Smooth muscle cell (in vitro differentiated cells): ENCODE measurements around the gene P4HA3. TPM values are rescaled to one million over a fixed set of nuclear protein-coding genes. Genes with fewer than 3 reads are reported as not detected.
A peak's percentile ranks its signal among the peaks of the same experiment; 100 is the strongest.

Experiments
- DNase-seq: peaks from one replicate; lab custom pipeline; 2025; ENCODE audit not compliant: unreplicated experiment; lab: John Stamatoyannopoulos, UW
- H2AFZ ChIP-seq: fragments of 200-600 bp; sonication (generic); 2 replicates; pipeline ENCODE4 v1.6.0; 2016; ENCODE audit warnings: antibody characterized with exemption, low read depth, mild to moderate bottlenecking
- H3F3A ChIP-seq: fragments of 200-600 bp; sonication (generic); 2 replicates; pipeline ENCODE4 v1.6.0; 2017; ENCODE audit warnings: antibody characterized with exemption, low read depth
- H3K27ac ChIP-seq: fragments of 200-600 bp; sonication (generic); 2 replicates; pipeline ENCODE4 v1.5.1; 2016; ENCODE audit warnings: low read depth, mild to moderate bottlenecking
- H3K27me3 ChIP-seq: fragments of 200-600 bp; sonication (generic); 2 replicates; pipeline ENCODE4 v1.6.1; 2016; ENCODE audit warnings: low read depth, mild to moderate bottlenecking
- H3K36me3 ChIP-seq: fragments of 200-600 bp; sonication (generic); 2 replicates; pipeline ENCODE4 v1.5.1; 2016; ENCODE audit warnings: low read depth
- H3K4me1 ChIP-seq: fragments of 200-600 bp; sonication (generic); 2 replicates; pipeline ENCODE4 v1.5.1; 2016; ENCODE audit warnings: low read depth
- H3K4me2 ChIP-seq: fragments of 200-600 bp; sonication (generic); 2 replicates; pipeline ENCODE4 v1.6.0; 2016; ENCODE audit warnings: mild to moderate bottlenecking
- H3K4me3 ChIP-seq: fragments of 200-600 bp; sonication (generic); 2 replicates; pipeline ENCODE4 v1.5.1; 2016; ENCODE audit warnings: mild to moderate bottlenecking
- H3K79me2 ChIP-seq: fragments of 200-600 bp; sonication (generic); 2 replicates; pipeline ENCODE4 v1.6.0; 2016; ENCODE audit warnings: low read depth, mild to moderate bottlenecking
- H3K9ac ChIP-seq: fragments of 200-600 bp; sonication (generic); 2 replicates; pipeline ENCODE4 v1.6.0; 2016; ENCODE audit warnings: low read depth
- H3K9me3 ChIP-seq: fragments of 200-600 bp; sonication (generic); replicated peaks from 2 replicates; pipeline ENCODE4 v1.5.1; 2016; ENCODE audit warnings: low read depth
- H4K20me1 ChIP-seq: fragments of 200-600 bp; sonication (generic); 2 replicates; pipeline ENCODE4 v1.6.0; 2016; ENCODE audit warnings: low read depth
- CTCF ChIP-seq: fragments of 200-600 bp; sonication (generic); IDR thresholded peaks from 2 replicates; pipeline ENCODE4 v1.5.1; 2017; ENCODE audit warnings: borderline replicate concordance, mild to moderate bottlenecking, antibody characterized with exemption; ENCODE audit not compliant: insufficient read depth, poor library complexity, severe bottlenecking
- WGBS: methylation state at CpG from one replicate; pipeline ENCODE4 v1.1.7; 2016; ENCODE audit warnings: low lambda C conversion rate; 5-methylcytosine and 5-hydroxymethylcytosine counted together
- polyA plus RNA-seq: library from polyadenylated mRNA; unstranded; fragments of >200 nt; fragmentation: Nextera tagmentation; extraction: Ambion mirVana; gene quantifications from 2 replicates; pipeline ENCODE4 v1.2.1, GENCODE V29; 2016
- total RNA-seq: library from RNA; depleted of rRNA; stranded (reverse); fragments of >200 nt; gene quantifications from 2 replicates; pipeline ENCODE4 v1.2.3, GENCODE V29; 2014

The P4HA3 gene
- total and polyA plus RNA-seq, 2 experiments from 2014 or later: 6.9 to 18.9 TPM

- H3K9me3 ChIP-seq: no peaks in the 10 kb centered on the region
- peaks cover 11% of the 10 kb centered on the region for H3F3A ChIP-seq
- H4K20me1 ChIP-seq: no peaks in the 10 kb centered on the region
- no peak overlapping the region for H3K4me2 ChIP-seq
- peaks cover 7% of the 10 kb centered on the region for H3K4me1 ChIP-seq
- H3K79me2 ChIP-seq: no peaks in the 10 kb centered on the region
- no peak for TF ChIP-seq CTCF
- no peak for DNase-seq
- no peaks in the 10 kb centered on the region for H3K36me3 ChIP-seq
- H2AFZ ChIP-seq: no peak overlapping the region
- no peak overlapping the region for H3K27ac ChIP-seq
- WGBS: 91% methylated on average over 3 of the region's 3 CpGs
- H3K9ac ChIP-seq: no peak overlapping the region
- H3K4me3 ChIP-seq: no peak overlapping the region
- H3K27me3 ChIP-seq: no peaks in the 10 kb centered on the region
These were observed 29.0 kb downstream of the P4HA3 start for GRCh38 chr11:74282421-74282820.

- Histone ChIP-seq H3F3A (peaks cover 12% of the 10 kb centered on the region), H3K4me2 (no peak overlapping the region), H2AFZ (no peak overlapping the region), H3K4me1 (peaks cover 7% of the 10 kb centered on the region), H3K27ac (no peak overlapping the region), H4K20me1 (no peaks in the 10 kb centered on the region), H3K9me3 (no peaks in the 10 kb centered on the region), H3K36me3 (no peaks in the 10 kb centered on the region), H3K79me2 (no peaks in the 10 kb centered on the region), H3K27me3 (no peaks in the 10 kb centered on the region), H3K9ac (no peak overlapping the region), H3K4me3 (no peak overlapping the region)
- no peak for DNase-seq
- no peak for TF ChIP-seq CTCF
These were observed 30.9 kb downstream of the P4HA3 start for GRCh38 chr11:74280494-74280893.

GRCh38 chr11:74279256-74279655 is 32.2 kb downstream of the P4HA3 start:
- H3K9ac ChIP-seq: peak overlapping the region; percentile 63
- DNase-seq: no peak

More at GRCh38 chr11:74279256-74279655, 32.2 kb downstream of the P4HA3 start:
- Histone ChIP-seq H3K36me3 (no peaks in the 10 kb centered on the region), H2AFZ (no peak overlapping the region), H3F3A (peaks cover 12% of the 10 kb centered on the region), H3K9me3 (no peaks in the 10 kb centered on the region), H3K27ac (peak overlapping the region; percentile 95), H3K4me2 (peak overlapping the region; percentile 6), H3K79me2 (no peaks in the 10 kb centered on the region), H3K27me3 (no peaks in the 10 kb centered on the region), H3K4me3 (no peak overlapping the region), H4K20me1 (no peaks in the 10 kb centered on the region), H3K4me1 (peaks cover 7% of the 10 kb centered on the region)
- 81% methylated on average over 5 of the region's 5 CpGs for WGBS
- no peak for TF ChIP-seq CTCF
